WTC11 (cell line): ENCODE results near the gene CELSR1. TPM values are rescaled to one million over a fixed set of nuclear protein-coding genes. Genes with fewer than 3 reads are reported as not detected.

Experiments used
- ATAC-seq: fragments of 200-7000 bp; cut with Tn5 transposase; 2 replicates; pipeline ENCODE4 v1.10.0; 2021; ENCODE audit warnings: mild to moderate bottlenecking, moderate library complexity
- CTCF ChIA-PET: fragments of 300-600 bp; sonication (Branson Sonifier 250); formaldehyde crosslinking; loops from one replicate; lab custom pipeline; 2021; ENCODE audit warnings: antibody characterized with exemption; lab: Charles Lee
- POLR2A ChIA-PET: fragments of 350-600 bp; sonication (Branson Sonifier 250); formaldehyde crosslinking; loops from one replicate; lab custom pipeline; 2021; ENCODE audit warnings: antibody characterized with exemption; lab: Charles Lee
- DNase-seq: peaks from one replicate; pipeline ENCODE4 v3.0.0; 2021; ENCODE audit warnings: low spot score
- H3K27ac Mint-ChIP-seq: 2 replicates; pipeline ENCODE4 v1.8.0; 2021; ENCODE audit warnings: mixed read lengths
- H3K27me3 Mint-ChIP-seq: 2 replicates; pipeline ENCODE4 v1.8.0; 2021; ENCODE audit warnings: low read depth, mild to moderate bottlenecking, moderate library complexity, mixed read lengths
- H3K36me3 Mint-ChIP-seq: 2 replicates; pipeline ENCODE4 v1.8.0; 2021; ENCODE audit warnings: mixed read lengths
- H3K4me1 Mint-ChIP-seq: 2 replicates; pipeline ENCODE4 v1.8.0; 2022; ENCODE audit warnings: mixed read lengths
- H3K4me3 Mint-ChIP-seq: 2 replicates; pipeline ENCODE4 v1.8.0; 2021; ENCODE audit warnings: mild to moderate bottlenecking, moderate library complexity, mixed read lengths
- H3K9me3 Mint-ChIP-seq: 2 replicates; pipeline ENCODE4 v1.8.0; 2021; ENCODE audit warnings: mixed read lengths
- ARID4B ChIP-seq: sonication (generic); formaldehyde crosslinking; IDR thresholded peaks from 2 replicates; pipeline ENCODE4 v1.8.0; 2023; ENCODE audit warnings: missing genetic modification reagents, mild to moderate bottlenecking, borderline replicate concordance
- ATF1 ChIP-seq: sonication (generic); formaldehyde crosslinking; IDR thresholded peaks from 2 replicates; pipeline ENCODE4 v1.8.1; 2023; ENCODE audit warnings: mild to moderate bottlenecking, moderate library complexity, missing genetic modification reagents
- E2F5 ChIP-seq: sonication (generic); formaldehyde crosslinking; IDR thresholded peaks from 2 replicates; pipeline ENCODE4 v1.8.1; 2022; ENCODE audit warnings: mild to moderate bottlenecking, moderate library complexity, missing genetic modification reagents
- ERG ChIP-seq: fragments of 250-450 bp; sonication (Bioruptor Pico); IDR thresholded peaks from 2 replicates; pipeline ENCODE4 v1.8.0; 2021; ENCODE audit warnings: mild to moderate bottlenecking
- FOXJ3 ChIP-seq: sonication (generic); formaldehyde crosslinking; IDR thresholded peaks from 2 replicates; pipeline ENCODE4 v1.9.0; 2021; ENCODE audit warnings: missing genetic modification reagents, mild to moderate bottlenecking, borderline replicate concordance
- GRHL2 ChIP-seq: fragments of 250-450 bp; sonication (Bioruptor Pico); IDR thresholded peaks from 2 replicates; pipeline ENCODE4 v1.8.0; 2022; ENCODE audit warnings: mild to moderate bottlenecking, moderate library complexity; ENCODE audit not compliant: insufficient replicate concordance, severe bottlenecking
- JUN ChIP-seq: sonication (generic); formaldehyde crosslinking; IDR thresholded peaks from 2 replicates; pipeline ENCODE4 v1.8.0; 2023; ENCODE audit warnings: mild to moderate bottlenecking, missing genetic modification reagents
- NFE2L1 ChIP-seq: sonication (generic); formaldehyde crosslinking; IDR thresholded peaks from 2 replicates; pipeline ENCODE4 v1.8.1; 2023; ENCODE audit warnings: missing genetic modification reagents
- NR3C1 ChIP-seq: sonication (generic); formaldehyde crosslinking; conservative IDR thresholded peaks from 2 replicates; pipeline ENCODE4 v1.8.1; 2023; ENCODE audit warnings: low read depth, mild to moderate bottlenecking, missing genetic modification reagents
- SMAD4 ChIP-seq: sonication (generic); formaldehyde crosslinking; IDR thresholded peaks from 2 replicates; pipeline ENCODE4 v1.8.0; 2022; ENCODE audit warnings: mild to moderate bottlenecking, missing genetic modification reagents
- ZNF263 ChIP-seq: sonication (generic); formaldehyde crosslinking; IDR thresholded peaks from 2 replicates; pipeline ENCODE4 v1.8.1; 2022; ENCODE audit warnings: low read depth, mild to moderate bottlenecking, moderate library complexity, missing genetic modification reagents
- ZNF281 ChIP-seq: sonication (generic); formaldehyde crosslinking; IDR thresholded peaks from 2 replicates; pipeline ENCODE4 v1.8.0; 2023; ENCODE audit warnings: mild to moderate bottlenecking, missing genetic modification reagents
- ZNF317 ChIP-seq: sonication (generic); formaldehyde crosslinking; IDR thresholded peaks from 2 replicates; pipeline ENCODE4 v1.8.1; 2023; ENCODE audit warnings: low read depth, mild to moderate bottlenecking, moderate library complexity, missing genetic modification reagents, borderline replicate concordance
- ZNF425 ChIP-seq: fragments of 250-450 bp; sonication (Bioruptor Pico); conservative IDR thresholded peaks from 2 replicates; pipeline ENCODE4 v1.9.0; 2021; ENCODE audit warnings: mild to moderate bottlenecking
- total RNA-seq: library from RNA; stranded (reverse); gene quantifications from 3 replicates; pipeline ENCODE4 v1.2.3, GENCODE V29; 2021

The CELSR1 gene
- total RNA-seq, 1 experiment from 2014 or later, result 16.8 TPM

GRCh38 chr22:46390652-46391301, 146.6 kb downstream of the CELSR1 start:
- Mint-ChIP-seq H3K9me3 (no peaks in the 10 kb centered on the region), H3K4me3 (no peak overlapping the region), H3K36me3 (no peaks in the 10 kb centered on the region), H3K27ac (peak overlapping the region; percentile 57), H3K27me3 (no peaks in the 10 kb centered on the region), H3K4me1 (0 out of 2 replicates have a peak, but pooled peaks cover 3% of the 10 kb centered on the region)
- DNase-seq (no peak), ATAC-seq (peak; percentile 65)
- POLR2A ChIA-PET, result no interaction called here
- no peak for TF ChIP-seq SMAD4 (CRISPR knock-in tag)
- no peak for TF ChIP-seq NR3C1 (CRISPR knock-in tag)
- TF ChIP-seq ZNF281, result no peak
- no peak for TF ChIP-seq ZNF263
- no peak for TF ChIP-seq E2F5 (CRISPR knock-in tag)
- no peak for TF ChIP-seq FOXJ3 (CRISPR knock-in tag)
- no peak for TF ChIP-seq ARID4B
- TF ChIP-seq JUN (CRISPR knock-in tag), result no peak
- no peak for TF ChIP-seq GRHL2 (CRISPR knock-in tag)
- no peak for TF ChIP-seq NFE2L1 (CRISPR knock-in tag)
- no peak for TF ChIP-seq ATF1 (CRISPR knock-in tag)
- no peak for TF ChIP-seq ZNF425
- TF ChIP-seq ZNF317, result no peak
- TF ChIP-seq ERG (CRISPR knock-in tag), result no peak
- CTCF ChIA-PET, result interaction anchor here (2.2 to 2.6 kb wide), 2 partner anchors 23 kb away, joined by 13 to 17 read pairs; no protein-coding TSS in a partner anchor
